Measurements from ENCODE around the gene TIGD1.
A peak's percentile ranks its signal among the peaks of the same experiment; 100 is the strongest.
"Not testable (repeated sequence)": the region's sequence is repeated elsewhere in the genome, so short reads cannot be mapped to it uniquely, and the experiment has no call there.

TIGD1 gene

GRCh38 chr2:232538671-232539070 lies 11.7 kb downstream of the TIGD1 start:
- DNase-seq: no peak

- no peak for DNase-seq
These were observed 12.9 kb downstream of the TIGD1 start for GRCh38 chr2:232537499-232537898.

GRCh38 chr2:232537079-232537478 lies 13.3 kb downstream of the TIGD1 start:
- DNase-seq: no peak

GRCh38 chr2:232535761-232536530 lies 14.4 kb downstream of the TIGD1 start:
- no peak for DNase-seq

GRCh38 chr2:232534940-232535651 lies 15.3 kb downstream of the TIGD1 start:
- DNase-seq: no peak

- no peak for DNase-seq
These were observed 16.2 kb downstream of the TIGD1 start for GRCh38 chr2:232533944-232534710.

GRCh38 chr2:232532821-232533220 lies 17.5 kb downstream of the TIGD1 start:
- DNase-seq: not testable (repeated sequence)

GRCh38 chr2:232532419-232532818 lies 17.9 kb downstream of the TIGD1 start:
- DNase-seq: no peak

- no peak for DNase-seq
These were observed 19.6 kb downstream of the TIGD1 start for GRCh38 chr2:232530626-232531260.

GRCh38 chr2:232529806-232530547 lies 20.4 kb downstream of the TIGD1 start:
- DNase-seq: no peak

- DNase-seq: no peak
These were observed 21.5 kb downstream of the TIGD1 start for GRCh38 chr2:232528746-232529460.

- DNase-seq: no peak
These were observed 22.4 kb downstream of the TIGD1 start for GRCh38 chr2:232527905-232528470.

- no peak for DNase-seq
These were observed 23.9 kb downstream of the TIGD1 start for GRCh38 chr2:232526372-232526941.

- DNase-seq: no peak
These were observed 24.5 kb downstream of the TIGD1 start, which contains the start of gene CHRND for GRCh38 chr2:232525791-232526371. TSS of gene CHRND (plus strand) at chr2:232526160. CDS start at chr2:232526216, 56 bp downstream.

- no peak for DNase-seq
These were observed 25.2 kb downstream of the TIGD1 start for GRCh38 chr2:232525199-232525598.

- DNase-seq: no peak
These were observed 25.6 kb downstream of the TIGD1 start for GRCh38 chr2:232524771-232525170.

GRCh38 chr2:232523682-232524597 lies 26.4 kb downstream of the TIGD1 start:
- peak; percentile 30 for DNase-seq

GRCh38 chr2:232523402-232523681 lies 27.0 kb downstream of the TIGD1 start:
- DNase-seq: no peak

- no peak for DNase-seq
These were observed 27.5 kb downstream of the TIGD1 start for GRCh38 chr2:232522623-232523401.

Data from fibroblast of skin of right biceps (primary cell).